RPMI7951 (cell line): ENCODE results near the gene CCDC57. TPM values are rescaled to one million over a fixed set of nuclear protein-coding genes. Genes with fewer than 3 reads are reported as not detected.
"Not testable (repeated sequence)": the region's sequence is repeated elsewhere in the genome, so short reads cannot be mapped to it uniquely, and the experiment has no call there.

ENCODE experiments used
- DNase-seq: peaks from one replicate; pipeline ENCODE4 v3.0.0-alpha.2; 2012; ENCODE audit warnings: low read depth
- total RNA-seq: library from RNA; depleted of rRNA; stranded (reverse); fragments of >200 nt; shearing (Covaris generic); gene quantifications from 2 replicates; pipeline ENCODE4 v1.2.3, GENCODE V29; 2014

CCDC57 gene
- total RNA-seq, 1 experiment from 2014 or later: 3.7 TPM

DNA sequence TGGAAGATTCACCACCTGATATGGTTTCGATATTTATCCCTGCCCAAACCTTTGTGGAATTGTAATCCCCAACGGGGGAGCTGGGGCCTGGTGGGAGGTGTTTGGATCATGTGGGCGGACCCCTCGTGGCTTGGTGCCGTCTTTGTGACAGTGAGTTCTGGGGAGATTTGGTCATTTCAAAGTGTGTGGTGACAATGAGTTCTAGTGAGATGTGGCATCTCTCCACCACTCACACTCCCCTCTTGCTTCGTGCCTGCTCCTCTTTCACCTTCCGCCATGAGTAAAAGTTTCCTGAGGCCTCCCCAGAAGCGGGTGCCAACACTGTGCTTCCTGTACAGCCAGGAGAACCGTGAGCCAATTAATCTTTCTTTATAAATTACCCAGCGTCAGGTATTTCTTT, 9.7 kb downstream of the CCDC57 start:
- DNase-seq: no peak

DNA sequence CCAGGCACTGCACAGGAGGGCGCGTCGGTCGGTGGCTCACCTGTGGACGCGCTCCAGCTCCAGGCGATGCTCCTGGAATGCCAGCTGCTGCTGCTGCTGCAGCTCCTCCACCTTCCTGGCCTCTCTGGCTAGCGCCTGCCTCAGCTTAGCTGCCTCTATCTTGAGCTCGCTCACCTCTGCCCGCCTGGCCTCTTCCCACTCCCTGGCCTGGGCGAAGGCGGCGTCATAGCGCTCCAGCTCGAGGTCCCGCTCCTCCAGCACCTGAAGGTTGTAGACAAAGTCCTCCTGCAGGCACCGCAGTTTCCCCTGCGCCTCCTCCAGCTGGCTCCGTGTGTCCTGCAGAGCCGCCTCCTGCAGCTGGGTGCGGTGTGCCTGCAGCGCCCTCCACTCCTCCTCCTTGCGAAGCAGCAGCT, 11.1 kb downstream of the CCDC57 start:
- no peak for DNase-seq

DNA sequence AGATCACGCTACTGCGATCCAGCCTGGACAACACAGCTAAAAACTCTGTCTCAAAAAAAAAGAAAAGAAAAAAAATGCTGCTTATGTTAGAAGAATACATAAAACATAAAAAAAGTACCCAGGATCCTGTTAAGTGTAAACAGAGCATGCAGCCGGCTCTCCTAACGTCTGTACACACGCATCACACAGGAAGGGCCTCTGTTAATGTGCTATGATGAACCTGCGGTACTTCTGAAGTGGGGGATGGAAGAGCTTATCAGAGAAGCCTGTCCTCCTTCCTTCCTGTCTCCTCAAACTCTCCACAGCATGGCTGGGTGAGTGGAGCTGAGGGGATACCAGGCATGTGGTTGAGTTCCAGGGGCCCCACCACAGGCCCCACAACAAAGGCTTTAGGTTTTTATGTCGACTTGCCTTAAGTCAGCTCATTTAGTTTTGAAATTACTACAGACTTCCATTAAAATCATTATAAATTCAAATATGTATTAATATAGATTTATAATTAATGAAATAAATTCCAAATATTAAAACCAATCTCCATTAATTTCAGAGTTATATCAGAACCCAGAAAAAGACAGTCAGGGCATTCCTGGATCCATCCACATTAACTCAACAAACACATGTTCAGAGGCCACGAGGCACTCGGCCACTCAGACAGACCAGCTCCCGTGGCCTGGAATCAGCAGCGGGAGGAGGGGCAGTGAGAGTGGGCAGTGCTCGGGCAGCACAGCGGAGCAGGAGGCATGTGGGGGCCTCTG, 11.7 kb downstream of the CCDC57 start:
- DNase-seq: no peak

GRCh38 chr17:82200135-82200534, 12.5 kb downstream of the CCDC57 start:
- DNase-seq: no peak

GRCh38 chr17:82199496-82199895, 13.1 kb downstream of the CCDC57 start:
- DNase-seq: no peak

- DNase-seq: no peak
These were observed 14.6 kb downstream of the CCDC57 start for GRCh38 chr17:82198092-82198491.

- no peak for DNase-seq
These were observed 16.7 kb downstream of the CCDC57 start for GRCh38 chr17:82195675-82196672.

- DNase-seq: no peak
These were observed 17.9 kb downstream of the CCDC57 start for GRCh38 chr17:82194765-82195164.

DNA sequence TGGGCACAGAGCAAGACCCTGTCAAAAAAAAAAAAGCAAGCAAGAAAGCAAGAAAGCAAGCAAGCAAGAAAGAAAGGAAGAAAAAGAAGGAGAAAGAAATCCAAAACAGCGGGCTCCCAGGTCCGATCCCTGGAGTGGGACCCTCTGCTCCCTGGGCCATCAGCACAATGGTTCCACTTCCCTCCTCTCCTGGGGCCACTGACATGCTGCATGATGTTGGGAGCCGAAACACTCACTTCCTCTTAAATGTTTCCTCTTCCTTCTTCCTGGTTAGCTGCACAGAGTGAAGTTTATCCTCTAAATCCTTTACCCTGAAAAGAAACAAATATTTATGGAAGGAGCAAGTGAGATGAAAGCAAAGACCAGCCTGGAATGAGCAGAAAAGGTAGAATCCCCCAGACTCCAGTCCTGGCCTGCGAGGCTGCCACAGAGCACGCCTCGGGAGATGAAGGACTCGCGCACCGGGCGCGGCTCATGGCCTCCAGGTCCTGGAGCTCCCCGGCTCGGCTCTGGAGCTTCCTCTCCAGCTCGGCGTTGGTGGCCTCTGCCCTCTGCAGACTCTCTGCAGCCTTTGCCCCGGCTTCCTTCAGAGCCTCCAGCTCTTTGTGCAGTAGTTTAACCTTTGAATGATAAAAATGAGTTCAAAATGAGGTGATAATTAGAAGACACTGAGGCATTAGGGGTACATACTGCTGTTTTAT, 19.0 kb downstream of the CCDC57 start:
- no peak for DNase-seq

- not testable (repeated sequence) for DNase-seq
These were observed 19.6 kb downstream of the CCDC57 start for GRCh38 chr17:82193050-82193449.

GRCh38 chr17:82188001-82188961, 24.4 kb downstream of the CCDC57 start:
- no peak for DNase-seq

DNA sequence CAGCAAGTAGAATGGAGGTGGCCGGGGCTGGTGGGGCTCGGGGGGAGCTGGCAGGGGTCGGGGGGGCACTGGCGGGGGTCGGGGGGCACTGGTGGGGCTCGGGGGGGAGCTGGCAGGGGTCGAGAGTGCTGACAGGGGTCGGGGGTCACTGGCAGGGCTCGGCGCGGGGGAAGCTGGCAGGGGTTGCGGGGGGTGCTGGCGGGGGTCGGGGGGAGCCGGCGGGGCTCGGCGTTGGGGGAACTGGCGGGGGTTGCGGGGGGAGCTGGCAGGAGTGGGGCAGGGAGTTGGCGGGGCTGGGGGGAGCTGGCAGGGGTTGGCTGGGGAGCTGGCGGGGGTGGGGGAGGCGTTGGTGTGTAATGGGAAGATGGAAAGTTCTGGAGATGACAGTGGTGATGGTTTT, 25.1 kb downstream of the CCDC57 start:
- no peak for DNase-seq

- no peak for DNase-seq
These were observed 26.4 kb downstream of the CCDC57 start for GRCh38 chr17:82186221-82186620.

GRCh38 chr17:82184761-82185160, 27.9 kb downstream of the CCDC57 start:
- no peak for DNase-seq

- DNase-seq: no peak
These were observed 31.7 kb downstream of the CCDC57 start for GRCh38 chr17:82180776-82181528.

DNA sequence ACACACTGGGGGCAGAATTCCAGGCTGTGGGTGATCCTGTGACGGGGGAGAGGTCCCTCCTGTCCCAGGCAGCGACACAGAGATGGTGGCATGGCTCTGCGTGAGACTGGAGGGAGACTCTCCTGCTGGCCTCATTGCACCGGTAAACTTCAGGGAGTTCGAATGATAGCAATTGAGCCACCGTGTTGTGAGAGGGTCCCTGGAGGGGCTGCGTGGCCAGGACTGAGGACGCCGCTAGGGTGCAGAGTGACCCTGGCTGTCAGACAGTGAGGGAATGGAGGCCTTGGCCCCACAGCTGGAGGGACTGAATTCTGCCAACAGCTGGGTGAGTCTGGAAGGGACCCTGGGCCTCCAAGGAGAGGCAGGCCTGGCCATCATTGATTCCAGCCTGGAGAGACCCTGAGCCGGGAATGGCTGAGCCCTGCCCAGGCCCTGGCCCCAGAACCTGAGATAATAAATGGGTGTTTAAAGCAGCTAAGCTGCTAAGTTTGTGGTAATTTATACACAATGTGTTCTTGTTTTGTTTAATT, 32.6 kb downstream of the CCDC57 start:
- no peak for DNase-seq

- no peak for DNase-seq
These were observed 33.2 kb downstream of the CCDC57 start for GRCh38 chr17:82179412-82179811.

DNA sequence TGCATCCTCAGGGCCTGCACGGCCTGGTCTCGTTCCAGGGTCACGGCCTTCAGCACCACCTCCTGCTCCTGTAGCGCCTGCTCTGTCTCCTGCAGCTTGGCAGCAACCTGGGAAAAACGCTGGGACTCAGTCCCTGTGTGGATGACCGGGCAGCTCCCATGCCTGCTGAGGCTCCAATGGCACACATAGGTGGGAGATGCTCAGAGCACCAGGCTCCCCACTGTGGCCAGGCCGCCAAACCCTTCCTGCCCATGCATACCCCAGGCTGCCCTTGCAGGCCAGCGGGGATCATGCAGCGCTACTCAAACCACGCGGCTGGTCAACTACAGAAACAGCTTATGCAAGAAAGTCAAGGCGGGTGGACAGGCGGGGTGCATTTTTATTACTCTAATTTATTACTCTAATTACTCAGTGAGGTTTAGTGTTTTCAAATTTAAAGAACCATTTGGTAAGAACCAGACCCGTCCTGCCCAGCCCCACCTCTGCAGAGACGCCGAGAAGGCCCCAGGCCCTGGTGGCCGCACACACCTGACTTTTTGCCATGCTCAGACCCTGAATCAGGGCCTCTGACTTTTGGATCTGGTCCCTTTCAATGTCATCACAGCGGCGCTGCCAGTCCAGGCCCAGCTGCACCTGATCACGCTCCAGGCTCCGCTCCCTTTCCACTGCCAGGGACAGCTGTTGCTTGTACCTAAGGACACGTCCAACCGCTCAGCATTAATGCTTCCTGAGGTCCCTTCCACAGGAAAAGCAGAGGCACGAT, 34.0 kb downstream of the CCDC57 start:
- no peak for DNase-seq
